Neural cell (in vitro differentiated cells): ENCODE results near the gene GNA12.

ENCODE experiments used
- CTCF ChIP-seq: fragments of 450-650 bp; IDR thresholded peaks from 2 replicates; pipeline ENCODE4 v1.5.1; 2014; ENCODE audit warnings: antibody characterized with exemption, mild to moderate bottlenecking, moderate library complexity; ENCODE audit not compliant: poor library complexity, severe bottlenecking
- EP300 ChIP-seq: fragments of 450-650 bp; conservative IDR thresholded peaks from 2 replicates; pipeline ENCODE4 v1.6.1; 2014; ENCODE audit warnings: antibody characterized with exemption, mild to moderate bottlenecking, moderate library complexity; ENCODE audit not compliant: poor library complexity, severe bottlenecking
- EZH2 ChIP-seq: fragments of 200-600, 300-800 bp; shearing (Covaris generic), sonication (generic); IDR thresholded peaks from 2 replicates; pipeline ENCODE4 v1.6.1; 2014; ENCODE audit warnings: antibody characterized with exemption, low read length, borderline replicate concordance, mild to moderate bottlenecking; ENCODE audit not compliant: insufficient read depth, poor library complexity, severe bottlenecking
- MXI1 ChIP-seq: fragments of 450-650 bp; conservative IDR thresholded peaks from 2 replicates; pipeline ENCODE4 v1.6.1; 2014; ENCODE audit warnings: antibody characterized with exemption, mild to moderate bottlenecking; ENCODE audit not compliant: poor library complexity, severe bottlenecking
- POLR2AphosphoS5 ChIP-seq: IDR thresholded peaks from 2 replicates; pipeline ENCODE4 v1.6.1; 2012
- RAD21 ChIP-seq: fragments of 450-650 bp; conservative IDR thresholded peaks from 2 replicates; pipeline ENCODE4 v1.6.1; 2014; ENCODE audit warnings: antibody characterized with exemption, mild to moderate bottlenecking, moderate library complexity
- SMC3 ChIP-seq: fragments of 450-650 bp; conservative IDR thresholded peaks from 2 replicates; pipeline ENCODE4 v1.6.1; 2014; ENCODE audit warnings: antibody characterized with exemption, mild to moderate bottlenecking, moderate library complexity; ENCODE audit not compliant: poor library complexity
- TAF1 ChIP-seq: IDR thresholded peaks from 2 replicates; pipeline ENCODE4 v1.6.1; 2012; ENCODE audit warnings: low read depth
- TF ChIP-seq, protein P1 (sequence below): IDR thresholded peaks from 2 replicates; pipeline ENCODE4 v1.6.1; 2012; ENCODE audit warnings: borderline replicate concordance

DNA sequence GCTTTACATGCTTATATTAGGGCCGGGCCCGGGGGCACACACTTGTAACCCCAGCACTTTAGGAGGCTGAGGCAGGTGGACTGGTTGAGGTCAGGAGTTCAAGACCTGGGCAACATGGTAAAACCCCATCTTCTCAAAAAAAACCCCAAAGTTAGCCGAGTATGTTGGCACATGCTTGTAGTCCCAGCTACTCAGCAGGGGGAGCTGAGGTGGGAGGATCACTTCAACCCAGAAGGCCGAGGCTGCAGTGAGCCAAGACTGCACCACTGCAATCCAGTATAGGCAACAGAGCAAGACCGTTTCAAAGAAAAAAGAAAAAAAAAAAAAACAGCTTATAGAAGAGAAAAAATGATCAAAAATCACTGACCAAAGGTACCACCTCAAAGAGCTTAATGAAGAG, 93.0 kb downstream of the GNA12 start:
- TF ChIP-seq CTCF = no peak
- no peak for TF ChIP-seq EP300
- no peak for TF ChIP-seq POLR2AphosphoS5
- TF ChIP-seq, protein P1, sequence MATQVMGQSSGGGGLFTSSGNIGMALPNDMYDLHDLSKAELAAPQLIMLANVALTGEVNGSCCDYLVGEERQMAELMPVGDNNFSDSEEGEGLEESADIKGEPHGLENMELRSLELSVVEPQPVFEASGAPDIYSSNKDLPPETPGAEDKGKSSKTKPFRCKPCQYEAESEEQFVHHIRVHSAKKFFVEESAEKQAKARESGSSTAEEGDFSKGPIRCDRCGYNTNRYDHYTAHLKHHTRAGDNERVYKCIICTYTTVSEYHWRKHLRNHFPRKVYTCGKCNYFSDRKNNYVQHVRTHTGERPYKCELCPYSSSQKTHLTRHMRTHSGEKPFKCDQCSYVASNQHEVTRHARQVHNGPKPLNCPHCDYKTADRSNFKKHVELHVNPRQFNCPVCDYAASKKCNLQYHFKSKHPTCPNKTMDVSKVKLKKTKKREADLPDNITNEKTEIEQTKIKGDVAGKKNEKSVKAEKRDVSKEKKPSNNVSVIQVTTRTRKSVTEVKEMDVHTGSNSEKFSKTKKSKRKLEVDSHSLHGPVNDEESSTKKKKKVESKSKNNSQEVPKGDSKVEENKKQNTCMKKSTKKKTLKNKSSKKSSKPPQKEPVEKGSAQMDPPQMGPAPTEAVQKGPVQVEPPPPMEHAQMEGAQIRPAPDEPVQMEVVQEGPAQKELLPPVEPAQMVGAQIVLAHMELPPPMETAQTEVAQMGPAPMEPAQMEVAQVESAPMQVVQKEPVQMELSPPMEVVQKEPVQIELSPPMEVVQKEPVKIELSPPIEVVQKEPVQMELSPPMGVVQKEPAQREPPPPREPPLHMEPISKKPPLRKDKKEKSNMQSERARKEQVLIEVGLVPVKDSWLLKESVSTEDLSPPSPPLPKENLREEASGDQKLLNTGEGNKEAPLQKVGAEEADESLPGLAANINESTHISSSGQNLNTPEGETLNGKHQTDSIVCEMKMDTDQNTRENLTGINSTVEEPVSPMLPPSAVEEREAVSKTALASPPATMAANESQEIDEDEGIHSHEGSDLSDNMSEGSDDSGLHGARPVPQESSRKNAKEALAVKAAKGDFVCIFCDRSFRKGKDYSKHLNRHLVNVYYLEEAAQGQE = no peak
- no peak for TF ChIP-seq SMC3
- TF ChIP-seq RAD21 = no peak
- TF ChIP-seq MXI1 = no peak
- no peak for TF ChIP-seq EZH2
- TF ChIP-seq TAF1 = no peak
